ENCODE data around the gene GFAP. TPM values are rescaled to one million over a fixed set of nuclear protein-coding genes. Genes with fewer than 3 reads are reported as not detected.

Gene GFAP
- total RNA-seq, 1 donor from 2014 or later, result not detected

GRCh38 chr17:44906763-44907728 lies 8.3 kb downstream of the GFAP start:
- Histone ChIP-seq H3K4me3 (no peak overlapping the region), H3K9me3 (no peaks in the 10 kb centered on the region), H3K36me3 (no peaks in the 10 kb centered on the region), H3K27ac (no peak overlapping the region), H3K27me3 (peaks cover 9% of the 10 kb centered on the region), H3K4me1 (peaks cover 6% of the 10 kb centered on the region)
- TF ChIP-seq CTCF (IDR thresholded peaks at IDR 0.05), result no peak
- ATAC-seq, result no peak
- intact Hi-C loops (cut with DNase I), result no loop called here
- no peak for DNase-seq

- intact Hi-C loops (cut with DNase I), result no loop called here
- ATAC-seq (peak; percentile 44), DNase-seq (no peak)
- H3K4me1 ChIP-seq, result peaks cover 3% of the 10 kb centered on the region
- no peak overlapping the region for H3K4me3 ChIP-seq
- TF ChIP-seq CTCF (IDR thresholded peaks at IDR 0.05), result no peak
- no peaks in the 10 kb centered on the region for H3K36me3 ChIP-seq
- no peak overlapping the region for H3K27ac ChIP-seq
- H3K27me3 ChIP-seq, result no peaks in the 10 kb centered on the region
- H3K9me3 ChIP-seq, result no peaks in the 10 kb centered on the region
Observed at GRCh38 chr17:44906010-44906646, 9.2 kb downstream of the GFAP start.

- no peak for ATAC-seq
- no peaks in the 10 kb centered on the region for H3K9me3 ChIP-seq
- no peaks in the 10 kb centered on the region for H3K36me3 ChIP-seq
- no peak for TF ChIP-seq CTCF (IDR thresholded peaks at IDR 0.05)
- H3K4me1 ChIP-seq, result peaks cover 9% of the 10 kb centered on the region
- H3K27me3 ChIP-seq, result no peaks in the 10 kb centered on the region
- no peak for DNase-seq
- no peak overlapping the region for H3K27ac ChIP-seq
- intact Hi-C loops (cut with DNase I), result no loop called here
- H3K4me3 ChIP-seq, result no peak overlapping the region
Observed at GRCh38 chr17:44905006-44906000, 10.0 kb downstream of the GFAP start.

GRCh38 chr17:44904001-44904984 lies 11.0 kb downstream of the GFAP start:
- Histone ChIP-seq H3K27me3 (no peaks in the 10 kb centered on the region), H3K27ac (no peak overlapping the region), H3K4me3 (no peak overlapping the region), H3K4me1 (peaks cover 14% of the 10 kb centered on the region), H3K9me3 (no peaks in the 10 kb centered on the region), H3K36me3 (no peaks in the 10 kb centered on the region)
- peak; percentile 55 for DNase-seq
- no peak for TF ChIP-seq CTCF (IDR thresholded peaks at IDR 0.05)
- intact Hi-C loops (cut with DNase I), result no loop called here
- no peak for ATAC-seq
